PC-9 (cell line): ENCODE measurements around the gene ZMIZ1. TPM values are rescaled to one million over a fixed set of nuclear protein-coding genes. Genes with fewer than 3 reads are reported as not detected.
"Not testable (repeated sequence)": the region's sequence is repeated elsewhere in the genome, so short reads cannot be mapped to it uniquely, and the experiment has no call there.

Experiments
- BruUV-seq: library from RNA; stranded (reverse); fragments of 400-500 nt; replicated peaks from 2 replicates; lab custom pipeline; 2021; lab: Mats Ljungman, UMichigan
- CTCF ChIA-PET: fragments of 300-600 bp; sonication (Branson Sonifier 250); formaldehyde crosslinking; loops from one replicate; lab custom pipeline; 2022; ENCODE audit warnings: antibody characterized with exemption; lab: Charles Lee
- POLR2A ChIA-PET: fragments of 300-600 bp; sonication (Branson Sonifier 250); formaldehyde crosslinking; loops from one replicate; lab custom pipeline; 2022; ENCODE audit warnings: antibody characterized with exemption; ENCODE audit not compliant: unreplicated experiment; lab: Charles Lee
- DNase-seq, 2 experiments: peaks; one replicate each; pipeline versions ENCODE4 v3.0.0 to v3.0.0-alpha.2; 2015 to 2022; ENCODE audit warnings: mixed read lengths in 1 of 2
- H2AFZ ChIP-seq: fragments of 200-600 bp; sonication (generic); 2 replicates; pipeline ENCODE4 v1.8.1; 2017; ENCODE audit warnings: antibody characterized with exemption
- H3F3A ChIP-seq: fragments of 200-600 bp; sonication (generic); 2 replicates; pipeline ENCODE4 v1.8.1; 2017; ENCODE audit warnings: antibody characterized with exemption, mild to moderate bottlenecking, low read depth; ENCODE audit not compliant: insufficient read depth
- H3K27ac ChIP-seq: fragments of 200-600 bp; sonication (generic); 2 replicates; pipeline ENCODE4 v1.6.1; 2016; ENCODE audit warnings: mixed run types
- H3K27me3 ChIP-seq: fragments of 200-600 bp; sonication (generic); 2 replicates; pipeline ENCODE4 v1.6.1; 2016; ENCODE audit warnings: low read depth, mixed run types; ENCODE audit not compliant: insufficient read depth
- H3K36me3 ChIP-seq: fragments of 200-600 bp; sonication (generic); 2 replicates; pipeline ENCODE4 v1.6.1; 2016; ENCODE audit warnings: low read depth, mixed run types
- H3K4me1 ChIP-seq: fragments of 200-600 bp; sonication (generic); replicated peaks from 2 replicates; pipeline ENCODE4 v1.6.1; 2016; ENCODE audit warnings: mixed run types; ENCODE audit not compliant: insufficient read depth
- H3K4me2 ChIP-seq: fragments of 200-600 bp; sonication (generic); 2 replicates; pipeline ENCODE4 v1.6.1; 2017; ENCODE audit warnings: mixed run types
- H3K4me3 ChIP-seq: fragments of 200-600 bp; sonication (generic); 2 replicates; pipeline ENCODE4 v1.6.1; 2016; ENCODE audit warnings: mixed run types
- H3K79me2 ChIP-seq: fragments of 200-600 bp; sonication (generic); 2 replicates; pipeline ENCODE4 v1.6.1; 2017; ENCODE audit warnings: low read depth, mixed run types
- H3K9me2 ChIP-seq: fragments of 200-600 bp; sonication (generic); 2 replicates; pipeline ENCODE4 v1.8.1; 2017; ENCODE audit warnings: mild to moderate bottlenecking; ENCODE audit not compliant: insufficient read depth
- H3K9me3 ChIP-seq: fragments of 200-600 bp; sonication (generic); 2 replicates; pipeline ENCODE4 v1.8.1; 2016; ENCODE audit warnings: low read depth; ENCODE audit not compliant: insufficient read depth
- H4K20me1 ChIP-seq: fragments of 200-600 bp; sonication (generic); 2 replicates; pipeline ENCODE4 v1.8.1; 2017; ENCODE audit not compliant: insufficient read depth
- CTCF ChIP-seq: fragments of 200-600 bp; sonication (generic); conservative IDR thresholded peaks from 2 replicates; pipeline ENCODE4 v1.6.1; 2017; ENCODE audit warnings: mixed run types, antibody characterized with exemption, mild to moderate bottlenecking, moderate library complexity
- EZH2 ChIP-seq: fragments of 200-600 bp; sonication (generic); IDR thresholded peaks from 2 replicates; pipeline ENCODE4 v1.8.0; 2017; ENCODE audit warnings: antibody characterized with exemption, low read depth
- intact Hi-C: fragments of 100-400 bp; cut with micrococcal nuclease; formaldehyde crosslinking; loops from one replicate; pipeline ENCODE4 v1.10.0; 2022; ENCODE audit not compliant: unreplicated experiment
- total RNA-seq: library from RNA; stranded (reverse); gene quantifications from 2 replicates; pipeline ENCODE4 v1.2.3, GENCODE V29; 2021

Gene ZMIZ1
- total RNA-seq, 1 experiment from 2014 or later, result 47.6 TPM

- Histone ChIP-seq H3F3A (peaks cover 47% of the 10 kb centered on the region), H3K27ac (peak overlapping the region; percentile 71), H2AFZ (no peak overlapping the region)
These were observed 262.9 kb downstream of the ZMIZ1 start for GRCh38 chr10:79331709-79332108.

GRCh38 chr10:79332610-79333315, 264.0 kb downstream of the ZMIZ1 start:
- peaks cover 52% of the 10 kb centered on the region for H3K4me1 ChIP-seq
- peak overlapping the region; percentile 92 for H3K27ac ChIP-seq
- POLR2A ChIA-PET, H3K27me3 ChIP-seq, H4K20me1 ChIP-seq, DNase-seq, intact Hi-C loops, H3K79me2 ChIP-seq, BruUV-seq, H2AFZ ChIP-seq, H3K9me3 ChIP-seq, H3K9me2 ChIP-seq, H3K36me3 ChIP-seq, H3K4me3 ChIP-seq, CTCF ChIA-PET: not testable (repeated sequence)
- peak overlapping the region; percentile 48; the same call in 1 of the 2 replicates for H3K4me2 ChIP-seq
- peaks cover 41% of the 10 kb centered on the region for H3F3A ChIP-seq

More at GRCh38 chr10:79331709-79332108, 262.9 kb downstream of the ZMIZ1 start:
- BruUV-seq, result no TSS peak
- ChIA-PET CTCF (interaction anchor here (0.5 kb wide), 1 partner anchor 136 kb away, joined by 9 read pairs; no protein-coding TSS in a partner anchor), POLR2A (no interaction called here)
- H3K9me3 ChIP-seq, result no peaks in the 10 kb centered on the region
- TF ChIP-seq CTCF (no peak), EZH2 (no peak)
- intact Hi-C loops, result no loop called here
- DNase-seq, result peak in 1 of 2 experiments; percentile 47
- H3K4me3 ChIP-seq, result no peak overlapping the region
- no peaks in the 10 kb centered on the region for H3K36me3 ChIP-seq
- H3K79me2 ChIP-seq, result no peaks in the 10 kb centered on the region
- H4K20me1 ChIP-seq, result no peaks in the 10 kb centered on the region
- peak overlapping the region; percentile 20; the same call in 1 of the 2 replicates for H3K4me2 ChIP-seq
- no peaks in the 10 kb centered on the region for H3K9me2 ChIP-seq
- peaks cover 52% of the 10 kb centered on the region for H3K4me1 ChIP-seq
- H3K27me3 ChIP-seq, result no peaks in the 10 kb centered on the region

- ChIA-PET CTCF (no interaction called here), POLR2A (no interaction called here)
- Histone ChIP-seq H2AFZ (no peak overlapping the region), H3K27me3 (no peaks in the 10 kb centered on the region), H3K9me3 (no peaks in the 10 kb centered on the region), H3K9me2 (no peaks in the 10 kb centered on the region), H3K27ac (peak overlapping the region; percentile 92), H3K4me3 (no peak overlapping the region), H3K36me3 (no peaks in the 10 kb centered on the region), H4K20me1 (no peaks in the 10 kb centered on the region), H3K4me2 (peak overlapping the region; percentile 48), H3F3A (peaks cover 41% of the 10 kb centered on the region), H3K79me2 (no peaks in the 10 kb centered on the region), H3K4me1 (peaks cover 46% of the 10 kb centered on the region)
- no TSS peak for BruUV-seq
- TF ChIP-seq CTCF, result no peak
- no peak for TF ChIP-seq EZH2
- DNase-seq, result peak in 1 of 2 experiments; percentile 76
- intact Hi-C loops, result no loop called here
These were observed 264.7 kb downstream of the ZMIZ1 start for GRCh38 chr10:79333513-79333912.
